ENCODE results near the gene PDE1A. TPM values are rescaled to one million over a fixed set of nuclear protein-coding genes. Genes with fewer than 3 reads are reported as not detected.

The PDE1A gene
- total RNA-seq, 1 experiment from 2014 or later = 41.1 TPM

Small RNA genes lying within 50 kb of the gene (small RNA-seq; reads per million reads assigned to genes)
- gene RN7SL267P = 0 reads per million in 2 experiments

All from NCI-H460 (cell line).